Endothelial cell (in vitro differentiated cells): Measurements from ENCODE around the gene NVL. TPM values are rescaled to one million over a fixed set of nuclear protein-coding genes. Genes with fewer than 3 reads are reported as not detected.
"Not testable (repeated sequence)": the region's sequence is repeated elsewhere in the genome, so short reads cannot be mapped to it uniquely, and the experiment has no call there.

Source experiments
- DNase-seq: peaks from one replicate; pipeline ENCODE4 v3.0.0; 2021; ENCODE audit warnings: low spot score
- H3K27ac Mint-ChIP-seq: one replicate; pipeline ENCODE4 v1.8.0; 2021; ENCODE audit warnings: mixed read lengths, inconsistent platforms; ENCODE audit not compliant: unreplicated experiment
- H3K27me3 Mint-ChIP-seq: one replicate; pipeline ENCODE4 v1.8.0; 2021; ENCODE audit warnings: mild to moderate bottlenecking, moderate library complexity, mixed read lengths, inconsistent platforms; ENCODE audit not compliant: unreplicated experiment
- H3K36me3 Mint-ChIP-seq: one replicate; pipeline ENCODE4 v1.8.0; 2021; ENCODE audit warnings: mild to moderate bottlenecking, low read depth, mixed read lengths, inconsistent platforms; ENCODE audit not compliant: unreplicated experiment
- H3K4me1 Mint-ChIP-seq: one replicate; pipeline ENCODE4 v1.8.0; 2021; ENCODE audit warnings: mild to moderate bottlenecking, mixed read lengths, inconsistent platforms; ENCODE audit not compliant: unreplicated experiment
- H3K4me3 Mint-ChIP-seq: one replicate; pipeline ENCODE4 v1.8.0; 2021; ENCODE audit warnings: mild to moderate bottlenecking, mixed read lengths, inconsistent platforms; ENCODE audit not compliant: unreplicated experiment
- H3K9me3 Mint-ChIP-seq: one replicate; pipeline ENCODE4 v1.8.0; 2021; ENCODE audit warnings: mixed read lengths, inconsistent platforms; ENCODE audit not compliant: unreplicated experiment
- total RNA-seq: library from RNA; stranded (reverse); fragmentation: NEBNext Ultra II Directional; extraction: Animal tissue kit (Norgen Biotek cat#: 25700); gene quantifications from one replicate; pipeline ENCODE4 v1.2.1, GENCODE V29; 2021; ENCODE audit not compliant: unreplicated experiment
- TF ChIP-seq, protein P1 (sequence below): fragments of 200-600 bp; sonication (generic); IDR thresholded peaks from one replicate; pipeline ENCODE4 v1.5.0; 2021; ENCODE audit warnings: antibody characterized with exemption; ENCODE audit not compliant: unreplicated experiment

The NVL gene
- total RNA-seq, 1 donor from 2014 or later = 44.5 TPM

DNA sequence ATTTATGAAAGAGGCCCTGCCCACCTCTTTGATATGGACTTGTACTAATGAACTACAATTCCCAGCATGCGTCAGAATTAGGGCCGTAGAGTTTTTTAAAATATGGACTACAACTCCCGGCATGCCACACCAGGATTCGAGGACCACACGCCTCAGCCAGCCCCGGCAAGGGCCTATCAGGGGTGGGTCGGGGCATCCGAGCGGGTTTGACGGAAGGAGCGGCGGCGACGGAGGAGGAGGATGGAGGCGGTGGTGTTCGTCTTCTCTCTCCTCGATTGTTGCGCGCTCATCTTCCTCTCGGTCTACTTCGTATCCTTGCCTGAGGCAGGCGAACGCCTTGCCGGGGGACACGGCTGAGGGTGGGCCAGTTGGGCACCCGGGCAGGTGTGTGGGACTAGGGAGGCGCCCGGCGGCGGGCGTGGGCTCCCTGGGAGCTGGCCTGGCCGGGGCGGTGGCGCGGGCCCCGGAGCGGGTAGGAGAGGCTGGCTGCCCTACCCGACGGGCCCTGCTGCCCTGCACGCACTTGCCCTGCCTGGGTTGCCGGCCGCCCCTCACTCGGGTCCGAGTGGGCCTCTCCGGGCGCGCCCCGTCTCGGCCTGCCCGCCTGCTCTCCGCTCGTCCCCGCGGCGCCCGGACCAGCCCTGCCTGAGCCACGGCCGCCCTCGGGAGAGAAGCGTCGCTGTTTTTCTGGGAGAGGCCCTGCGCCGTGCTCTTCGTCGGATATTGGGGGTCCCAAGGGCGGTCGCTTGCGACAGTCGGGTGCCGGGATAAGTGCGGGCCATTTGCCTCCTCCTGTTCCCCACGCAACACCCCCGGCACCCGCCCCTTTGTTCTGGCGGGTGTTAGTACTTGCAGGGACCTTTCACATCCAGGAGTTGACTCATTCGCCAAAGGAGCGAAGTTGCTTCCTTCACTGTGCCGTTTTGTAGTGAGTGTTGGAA lies 27.0 kb upstream of the NVL start, which contains the start of gene CNIH4:
TSS of gene CNIH4 (plus strand) at position 195 of the 941 bp plus-strand sequence. CDS start at position 241, 46 bp downstream.
- DNase-seq = peak; percentile 84
- Mint-ChIP-seq H3K4me1 (peaks cover 16% of the 10 kb centered on the region), H3K27me3 (peaks cover 5% of the 10 kb centered on the region), H3K9me3 (no peaks in the 10 kb centered on the region), H3K27ac (peak within 1 kb of the TSS; percentile 28), H3K36me3 (peaks cover 4% of the 10 kb centered on the region), H3K4me3 (peak within 1 kb of the TSS; percentile 95)
- TF ChIP-seq, protein P1, sequence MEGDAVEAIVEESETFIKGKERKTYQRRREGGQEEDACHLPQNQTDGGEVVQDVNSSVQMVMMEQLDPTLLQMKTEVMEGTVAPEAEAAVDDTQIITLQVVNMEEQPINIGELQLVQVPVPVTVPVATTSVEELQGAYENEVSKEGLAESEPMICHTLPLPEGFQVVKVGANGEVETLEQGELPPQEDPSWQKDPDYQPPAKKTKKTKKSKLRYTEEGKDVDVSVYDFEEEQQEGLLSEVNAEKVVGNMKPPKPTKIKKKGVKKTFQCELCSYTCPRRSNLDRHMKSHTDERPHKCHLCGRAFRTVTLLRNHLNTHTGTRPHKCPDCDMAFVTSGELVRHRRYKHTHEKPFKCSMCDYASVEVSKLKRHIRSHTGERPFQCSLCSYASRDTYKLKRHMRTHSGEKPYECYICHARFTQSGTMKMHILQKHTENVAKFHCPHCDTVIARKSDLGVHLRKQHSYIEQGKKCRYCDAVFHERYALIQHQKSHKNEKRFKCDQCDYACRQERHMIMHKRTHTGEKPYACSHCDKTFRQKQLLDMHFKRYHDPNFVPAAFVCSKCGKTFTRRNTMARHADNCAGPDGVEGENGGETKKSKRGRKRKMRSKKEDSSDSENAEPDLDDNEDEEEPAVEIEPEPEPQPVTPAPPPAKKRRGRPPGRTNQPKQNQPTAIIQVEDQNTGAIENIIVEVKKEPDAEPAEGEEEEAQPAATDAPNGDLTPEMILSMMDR = no peak

DNA sequence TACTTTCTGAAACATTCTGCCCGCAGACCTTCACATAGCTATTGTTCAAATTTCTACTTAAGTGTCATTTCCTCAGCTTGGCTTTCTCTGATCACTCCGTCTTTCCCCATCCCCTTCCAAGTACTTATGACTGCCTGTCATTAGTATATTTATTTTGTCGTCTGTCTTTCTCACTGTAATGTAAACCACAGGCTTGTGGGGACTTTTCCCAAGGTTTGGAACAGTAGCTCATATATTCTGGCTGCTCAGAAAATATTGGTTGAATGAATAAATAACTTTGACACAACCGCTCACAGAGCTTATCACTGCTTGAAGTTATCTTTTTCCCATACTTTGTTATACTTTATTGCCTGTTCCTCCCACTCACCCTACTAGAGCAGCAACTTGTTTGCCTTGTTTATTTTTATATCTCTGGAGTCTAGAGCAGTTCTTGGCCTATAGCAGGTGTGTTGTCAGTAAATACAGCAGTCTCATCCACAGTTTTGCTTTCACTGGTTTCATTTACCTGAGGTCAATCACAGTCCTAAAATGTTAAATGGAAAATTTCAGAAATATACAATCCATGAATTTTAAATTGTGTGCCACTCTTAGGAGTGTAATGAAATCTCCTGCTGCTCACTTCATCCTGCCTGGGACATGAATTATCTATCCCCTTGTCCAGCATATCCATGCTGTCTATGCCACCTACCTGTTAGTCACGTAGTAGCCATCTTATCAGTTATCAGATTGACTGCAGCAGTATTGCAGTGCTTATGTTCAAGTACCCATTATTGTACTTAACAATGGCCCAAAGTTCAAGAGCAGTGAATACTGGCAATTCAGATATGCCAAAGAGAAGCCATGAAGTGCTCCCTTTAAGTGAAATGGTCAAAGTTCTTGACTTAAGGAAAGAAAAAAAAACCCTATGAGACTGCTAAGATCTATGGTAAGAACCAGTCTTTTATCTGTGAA lies 24.3 kb upstream of the NVL start:
- no peak for DNase-seq
- TF ChIP-seq, protein P1 = no peak
- no peaks in the 10 kb centered on the region for H3K9me3 Mint-ChIP-seq

DNA sequence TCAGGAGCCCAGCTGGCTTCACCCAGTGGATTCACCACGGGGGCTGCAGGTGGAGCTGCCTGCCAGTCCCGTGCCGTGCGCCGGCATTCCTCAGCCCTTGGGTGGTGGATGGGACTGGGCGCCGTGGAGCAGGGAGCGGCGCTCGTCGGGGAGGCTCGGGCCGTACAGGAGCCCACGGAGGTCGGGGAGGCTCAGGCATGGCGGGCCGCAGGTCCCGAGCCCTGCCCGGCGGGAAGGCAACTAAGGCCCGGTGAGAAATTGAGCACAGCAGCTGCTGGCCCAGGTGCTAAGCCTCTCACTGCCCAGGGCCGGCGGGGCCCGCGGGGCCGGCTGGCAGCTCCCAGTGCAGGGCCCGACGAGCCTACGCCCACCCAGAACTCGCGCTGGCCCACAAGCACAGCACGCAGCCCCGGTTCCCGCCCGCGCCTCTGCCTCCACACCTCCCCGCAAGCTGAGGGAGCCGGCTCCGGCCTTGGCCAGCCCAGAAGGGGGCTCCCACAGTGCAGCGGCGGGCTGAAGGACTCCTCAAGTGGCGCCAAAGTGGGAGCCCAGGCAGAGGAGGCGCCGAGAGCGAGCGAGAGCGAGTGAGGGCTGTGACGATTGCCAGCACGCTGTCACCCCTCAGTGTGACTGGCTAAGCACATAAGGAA lies 22.6 kb upstream of the NVL start:
- H3K4me3 Mint-ChIP-seq, H3K9me3 Mint-ChIP-seq, H3K27ac Mint-ChIP-seq, H3K27me3 Mint-ChIP-seq, H3K36me3 Mint-ChIP-seq, DNase-seq, H3K4me1 Mint-ChIP-seq: not testable (repeated sequence)

More for the DNA sequence above, 24.3 kb upstream of the NVL start:
- Mint-ChIP-seq H3K4me3 (no peak overlapping the region), H3K4me1 (peaks cover 15% of the 10 kb centered on the region), H3K36me3 (peaks cover 7% of the 10 kb centered on the region), H3K27me3 (peaks cover 5% of the 10 kb centered on the region), H3K27ac (no peak overlapping the region)

DNA sequence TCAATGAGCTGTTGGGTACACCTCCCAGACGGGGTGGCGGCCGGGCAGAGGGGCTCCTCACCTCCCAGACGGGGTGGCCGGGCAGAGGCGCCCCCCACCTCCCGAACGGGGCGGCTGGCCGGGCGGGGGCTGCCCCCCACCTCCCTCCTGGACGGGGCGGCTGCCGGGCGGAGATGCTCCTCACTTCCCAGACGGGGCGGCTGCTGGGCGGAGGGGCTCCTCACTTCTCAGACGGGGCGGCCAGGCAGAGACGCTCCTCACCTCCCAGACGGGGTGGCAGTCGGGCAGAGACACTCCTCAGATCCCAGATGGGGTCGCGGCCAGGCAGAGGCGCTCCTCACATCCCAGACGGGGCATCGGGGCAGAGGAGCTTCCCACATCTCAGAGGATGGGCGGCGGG lies 19.7 kb upstream of the NVL start:
- not testable (repeated sequence) for H3K36me3 Mint-ChIP-seq, DNase-seq, H3K9me3 Mint-ChIP-seq, H3K27me3 Mint-ChIP-seq, H3K27ac Mint-ChIP-seq, H3K4me3 Mint-ChIP-seq, H3K4me1 Mint-ChIP-seq

DNA sequence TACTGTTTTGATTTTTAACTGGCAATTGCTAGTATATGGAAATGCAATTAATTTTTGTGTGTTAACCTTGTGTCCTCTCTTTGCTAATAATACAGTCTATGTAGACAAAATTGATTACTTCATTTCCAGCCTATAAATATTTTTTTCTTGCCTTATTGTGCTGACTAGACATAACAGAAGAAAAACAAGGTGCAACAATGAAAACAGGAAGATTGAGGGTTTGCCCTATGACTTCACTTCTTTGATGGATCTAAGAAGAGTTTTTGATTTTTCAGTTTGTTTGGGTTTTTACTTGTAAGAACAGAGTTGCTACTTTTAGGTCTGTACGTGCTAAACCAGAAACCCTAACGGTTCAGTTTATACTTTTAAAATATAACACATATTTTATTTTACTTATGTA lies 18.2 kb upstream of the NVL start:
- peaks cover 3% of the 10 kb centered on the region for H3K36me3 Mint-ChIP-seq
- no peaks in the 10 kb centered on the region for H3K9me3 Mint-ChIP-seq
- H3K27ac Mint-ChIP-seq = no peak overlapping the region
- no peaks in the 10 kb centered on the region for H3K27me3 Mint-ChIP-seq
- DNase-seq = no peak
- no peaks in the 10 kb centered on the region for H3K4me1 Mint-ChIP-seq
- no peak overlapping the region for H3K4me3 Mint-ChIP-seq
- TF ChIP-seq, protein P1 = no peak
